H9 (cell line): ENCODE measurements around the gene MNS1. TPM values are rescaled to one million over a fixed set of nuclear protein-coding genes. Genes with fewer than 3 reads are reported as not detected.

ENCODE experiments used
- DNase-seq: peaks from one replicate; pipeline ENCODE4 v3.0.0-alpha.2; 2017
- H2AFZ ChIP-seq: one replicate; pipeline ENCODE4 v1.6.1; 2013; ENCODE audit warnings: mild to moderate bottlenecking, low read length, control low read depth, moderate library complexity
- H2AK5ac ChIP-seq: 2 replicates; pipeline ENCODE4 v1.6.1; 2013; ENCODE audit warnings: low read length, control low read depth, mixed read lengths; ENCODE audit not compliant: insufficient read length
- H2BK120ac ChIP-seq: one replicate; pipeline ENCODE4 v1.6.1; 2013; ENCODE audit warnings: low read depth, mild to moderate bottlenecking, low read length, control low read depth, inconsistent platforms; ENCODE audit not compliant: poor library complexity, severe bottlenecking
- H2BK12ac ChIP-seq: 2 replicates; pipeline ENCODE4 v1.6.1; 2013; ENCODE audit warnings: low read length, control low read depth, mixed read lengths, low read depth; ENCODE audit not compliant: insufficient read length
- H2BK15ac ChIP-seq: 2 replicates; pipeline ENCODE4 v1.6.1; 2013; ENCODE audit warnings: low read depth, low read length, control low read depth
- H2BK20ac ChIP-seq: one replicate; pipeline ENCODE4 v1.6.1; 2013; ENCODE audit warnings: low read depth, mild to moderate bottlenecking, low read length, control low read depth, inconsistent platforms; ENCODE audit not compliant: poor library complexity, severe bottlenecking
- H2BK5ac ChIP-seq: 2 replicates; pipeline ENCODE4 v1.6.1; 2013; ENCODE audit warnings: low read length, control low read depth, mixed read lengths; ENCODE audit not compliant: insufficient read length
- H3K14ac ChIP-seq: 2 replicates; pipeline ENCODE4 v1.6.1; 2013; ENCODE audit warnings: low read length, control low read depth; ENCODE audit not compliant: insufficient read depth
- H3K18ac ChIP-seq: 2 replicates; pipeline ENCODE4 v1.6.1; 2013; ENCODE audit warnings: low read depth, mild to moderate bottlenecking, mixed read lengths, low read length, control low read depth; ENCODE audit not compliant: insufficient read length
- H3K23ac ChIP-seq: 2 replicates; pipeline ENCODE4 v1.6.1; 2013; ENCODE audit warnings: low read length, control low read depth, mixed read lengths, low read depth; ENCODE audit not compliant: insufficient read length
- H3K23me2 ChIP-seq: 2 replicates; pipeline ENCODE4 v1.6.1; 2013; ENCODE audit warnings: low read depth, mild to moderate bottlenecking, mixed read lengths, low read length, control low read depth; ENCODE audit not compliant: insufficient read length, poor library complexity, severe bottlenecking
- H3K27ac ChIP-seq: 2 replicates; pipeline ENCODE4 v1.5.1; 2013; ENCODE audit warnings: low read length, control low read depth, mixed read lengths, low read depth; ENCODE audit not compliant: insufficient read length
- H3K27me3 ChIP-seq: 2 replicates; pipeline ENCODE4 v1.6.1; 2013; ENCODE audit warnings: low read length, control low read depth, inconsistent platforms; ENCODE audit not compliant: insufficient read depth
- H3K4ac ChIP-seq: 2 replicates; pipeline ENCODE4 v1.6.1; 2013; ENCODE audit warnings: low read depth, mild to moderate bottlenecking, control low read depth, inconsistent platforms, low read length, moderate library complexity
- H3K4me1 ChIP-seq: 2 replicates; pipeline ENCODE4 v1.6.1; 2013; ENCODE audit warnings: low read length, control low read depth, inconsistent platforms; ENCODE audit not compliant: insufficient read depth
- H3K4me2 ChIP-seq: 2 replicates; pipeline ENCODE4 v1.6.1; 2013; ENCODE audit warnings: low read length, control low read depth, mixed read lengths; ENCODE audit not compliant: insufficient read length, insufficient read depth
- H3K56ac ChIP-seq: 2 replicates; pipeline ENCODE4 v1.6.1; 2013; ENCODE audit warnings: low read depth, mild to moderate bottlenecking, mixed read lengths, low read length, control low read depth; ENCODE audit not compliant: insufficient read length
- H3K79me1 ChIP-seq: 2 replicates; pipeline ENCODE4 v1.6.1; 2013; ENCODE audit warnings: low read depth, mild to moderate bottlenecking, moderate library complexity, low read length, control low read depth, inconsistent platforms; ENCODE audit not compliant: insufficient read depth, poor library complexity, severe bottlenecking
- H3K79me2 ChIP-seq: 2 replicates; pipeline ENCODE4 v1.6.1; 2013; ENCODE audit warnings: low read length, control low read depth, inconsistent platforms; ENCODE audit not compliant: insufficient read depth
- H3K9ac ChIP-seq: 2 replicates; pipeline ENCODE4 v1.6.1; 2013; ENCODE audit warnings: low read length, control low read depth, mixed read lengths; ENCODE audit not compliant: insufficient read length; ENCODE audit errors: extremely low read depth
- H3K9me3 ChIP-seq: one replicate; pipeline ENCODE4 v1.6.1; 2013; ENCODE audit warnings: low read depth, low read length, inconsistent platforms; ENCODE audit not compliant: control insufficient read depth
- H3T11ph ChIP-seq: one replicate; pipeline ENCODE4 v1.6.1; 2013; ENCODE audit warnings: mild to moderate bottlenecking, low read length, control low read depth, inconsistent platforms
- H4K20me1 ChIP-seq: one replicate; pipeline ENCODE4 v1.6.1; 2013; ENCODE audit not compliant: control insufficient read depth, insufficient read length, insufficient read depth
- H4K5ac ChIP-seq: 2 replicates; pipeline ENCODE4 v1.6.1; 2013; ENCODE audit warnings: low read depth, mild to moderate bottlenecking, mixed read lengths, low read length, control low read depth; ENCODE audit not compliant: insufficient read length
- H4K8ac ChIP-seq: replicated peaks from 2 replicates; pipeline ENCODE4 v1.6.1; 2013; ENCODE audit warnings: low read length, control low read depth, mixed read lengths, low read depth; ENCODE audit not compliant: insufficient read length
- H4K91ac ChIP-seq: 2 replicates; pipeline ENCODE4 v1.6.1; 2013; ENCODE audit warnings: low read depth, mild to moderate bottlenecking, moderate library complexity, mixed read lengths, low read length, control low read depth; ENCODE audit not compliant: insufficient read length
- H3K27ac Mint-ChIP-seq, 3 experiments: 2 replicates in 2 of 3; 3 replicates in 1 of 3; pipeline ENCODE4 v1.8.0; 2020 to 2021; ENCODE audit warnings: mixed read lengths in 3 of 3, mild to moderate bottlenecking in 1 of 3, moderate library complexity in 1 of 3
- H3K27me3 Mint-ChIP-seq: 2 replicates; pipeline ENCODE4 v1.8.0; 2021; ENCODE audit warnings: low read depth, mild to moderate bottlenecking, moderate library complexity, mixed read lengths
- H3K36me3 Mint-ChIP-seq, 3 experiments: 2 replicates in 2 of 3; 3 replicates in 1 of 3; pipeline ENCODE4 v1.8.0; 2020 to 2021; ENCODE audit warnings: low read depth in 3 of 3, mixed read lengths in 3 of 3; ENCODE audit not compliant: insufficient read depth in 1 of 3
- H3K4me1 Mint-ChIP-seq, 2 experiments: 2 replicates each; pipeline ENCODE4 v1.8.0; 2020; ENCODE audit warnings: mixed read lengths in 2 of 2
- H3K4me3 Mint-ChIP-seq, 2 experiments: 2 replicates in 1 of 2; 3 replicates in 1 of 2; pipeline ENCODE4 v1.8.0; 2020 to 2021; ENCODE audit warnings: mild to moderate bottlenecking in 2 of 2, mixed read lengths in 2 of 2, moderate library complexity in 1 of 2
- H3K9me3 Mint-ChIP-seq, 2 experiments: 2 replicates in 1 of 2; 3 replicates in 1 of 2; pipeline ENCODE4 v1.8.0; 2020; ENCODE audit warnings: mild to moderate bottlenecking in 2 of 2, mixed read lengths in 2 of 2, moderate library complexity in 1 of 2
- CTCF ChIP-seq: fragments of 200-600 bp; sonication (generic); conservative IDR thresholded peaks from 3 replicates; pipeline ENCODE4 v1.8.0; 2021; ENCODE audit warnings: antibody characterized with exemption, mild to moderate bottlenecking
- WGBS: extraction: QIAGEN DNeasy Blood & Tissue Kit; methylation state at CpG from one replicate; pipeline ENCODE4 v1.1.7; 2013; ENCODE audit warnings: missing lambda C conversion rate, low lambda C conversion rate, mixed read lengths; ENCODE audit not compliant: insufficient read length; ENCODE audit errors: extremely low coverage; 5-methylcytosine and 5-hydroxymethylcytosine counted together
- total RNA-seq: library from RNA; stranded (reverse); gene quantifications from 2 replicates; pipeline ENCODE4 v1.2.1, GENCODE V29; 2021

MNS1 gene
- total RNA-seq, 1 experiment from 2014 or later, result 4.2 TPM

- Histone ChIP-seq H2AK5ac (no peak overlapping the region), H2BK12ac (no peak overlapping the region), H3K14ac (no peak overlapping the region), H3K18ac (no peak overlapping the region), H2BK20ac (no peak overlapping the region), H2AFZ (no peak overlapping the region), H3K4me1 (no peaks in the 10 kb centered on the region), H3K56ac (no peak overlapping the region), H3K79me1 (no peaks in the 10 kb centered on the region), H3K4ac (no peak overlapping the region), H3K23me2 (no peaks in the 10 kb centered on the region), H3T11ph (no peak overlapping the region), H4K91ac (no peak overlapping the region), H4K5ac (no peak overlapping the region), H4K20me1 (no peaks in the 10 kb centered on the region), H4K8ac (no peak overlapping the region), H3K27ac (no peak overlapping the region), H2BK5ac (no peak overlapping the region), H3K79me2 (no peaks in the 10 kb centered on the region), H2BK15ac (no peak overlapping the region), H3K23ac (no peak overlapping the region), H2BK120ac (no peak overlapping the region), H3K4me2 (no peak overlapping the region), H3K9me3 (no peaks in the 10 kb centered on the region), H3K27me3 (no peaks in the 10 kb centered on the region), H3K9ac (no peak overlapping the region)
- no peak for DNase-seq
- Mint-ChIP-seq H3K4me3 (no peak overlapping the region), H3K36me3 (peaks cover 0 to 6% (median 1%) of the 10 kb centered on the region in 3 experiments; a peak in 2 of 7 replicates), H3K27ac (0 out of 7 replicates have a peak overlapping the region, but pooled peaks of 1 of the 3 experiments have one; percentile 17), H3K27me3 (no peaks in the 10 kb centered on the region), H3K4me1 (no peaks in the 10 kb centered on the region), H3K9me3 (no peaks in the 10 kb centered on the region)
- TF ChIP-seq CTCF, result no peak
- no CpG with 5 or more reads among the region's 1 CpG for WGBS
Measured at GRCh38 chr15:56454836-56455235, 10.1 kb downstream of the MNS1 start.
